NCI-H146 treated with DMSO at 0.1 percent for 48 hours (cell line): ENCODE measurements around the gene RXRA.

Experiments
- DNase-seq: peaks from one replicate; lab custom pipeline; 2025; ENCODE audit not compliant: unreplicated experiment; lab: John Stamatoyannopoulos, UW

Gene RXRA

DNA sequence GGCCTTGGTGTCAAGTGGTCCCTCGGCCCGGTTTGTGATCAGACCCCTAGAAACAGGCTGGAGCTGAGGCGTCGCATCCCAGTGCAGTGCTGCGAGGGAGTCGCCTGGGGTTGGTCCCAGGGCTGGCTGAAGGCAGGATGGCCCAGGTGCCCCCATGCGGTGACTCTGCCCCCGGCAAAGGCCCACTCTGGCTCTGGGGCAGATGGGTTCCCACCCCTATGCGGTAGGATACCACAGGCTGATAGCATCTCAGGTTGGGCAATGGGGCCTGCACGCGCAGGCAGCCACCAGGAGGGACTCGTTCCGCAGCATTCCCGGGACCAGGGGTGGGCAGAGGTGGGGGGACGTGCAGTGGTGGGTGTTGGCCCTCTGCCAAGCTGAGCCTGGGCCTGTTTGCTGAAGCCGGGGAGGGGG, 86.0 kb downstream of the RXRA start:
- no peak for DNase-seq

DNA sequence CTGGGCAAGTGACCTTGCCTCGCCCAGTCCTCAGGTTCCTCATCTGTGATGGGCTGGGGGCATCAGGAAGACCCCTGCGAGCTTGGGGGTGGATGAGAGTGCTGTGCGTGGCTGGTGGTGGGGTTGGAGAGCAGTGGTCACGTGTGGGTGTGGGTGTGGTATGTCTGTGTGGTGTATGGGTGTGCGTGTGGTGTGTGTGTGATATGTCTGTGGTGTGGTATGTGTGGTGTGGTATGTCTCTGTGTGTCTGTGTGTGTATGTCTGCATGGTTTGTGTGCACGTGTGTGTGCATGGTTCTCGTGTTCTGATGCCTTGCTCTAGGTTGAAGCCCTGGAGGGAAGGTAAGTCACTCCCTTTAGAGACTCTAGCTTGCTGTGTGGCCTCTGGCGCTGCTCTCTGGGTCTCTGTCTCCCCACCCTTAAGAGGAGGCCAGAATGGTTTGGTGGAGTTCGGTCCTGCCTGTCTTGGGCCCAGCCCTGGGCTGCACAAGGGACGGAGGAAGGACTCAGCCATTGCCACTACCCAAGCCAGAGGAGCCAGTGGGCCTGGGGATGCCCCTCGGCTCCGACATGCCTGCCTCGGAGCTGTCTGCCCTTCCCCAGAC, 87.0 kb downstream of the RXRA start:
- DNase-seq = no peak

GRCh38 chr9:134413890-134414623, 87.8 kb downstream of the RXRA start:
- no peak for DNase-seq

GRCh38 chr9:134414900-134415425, 88.7 kb downstream of the RXRA start:
- no peak for DNase-seq

DNA sequence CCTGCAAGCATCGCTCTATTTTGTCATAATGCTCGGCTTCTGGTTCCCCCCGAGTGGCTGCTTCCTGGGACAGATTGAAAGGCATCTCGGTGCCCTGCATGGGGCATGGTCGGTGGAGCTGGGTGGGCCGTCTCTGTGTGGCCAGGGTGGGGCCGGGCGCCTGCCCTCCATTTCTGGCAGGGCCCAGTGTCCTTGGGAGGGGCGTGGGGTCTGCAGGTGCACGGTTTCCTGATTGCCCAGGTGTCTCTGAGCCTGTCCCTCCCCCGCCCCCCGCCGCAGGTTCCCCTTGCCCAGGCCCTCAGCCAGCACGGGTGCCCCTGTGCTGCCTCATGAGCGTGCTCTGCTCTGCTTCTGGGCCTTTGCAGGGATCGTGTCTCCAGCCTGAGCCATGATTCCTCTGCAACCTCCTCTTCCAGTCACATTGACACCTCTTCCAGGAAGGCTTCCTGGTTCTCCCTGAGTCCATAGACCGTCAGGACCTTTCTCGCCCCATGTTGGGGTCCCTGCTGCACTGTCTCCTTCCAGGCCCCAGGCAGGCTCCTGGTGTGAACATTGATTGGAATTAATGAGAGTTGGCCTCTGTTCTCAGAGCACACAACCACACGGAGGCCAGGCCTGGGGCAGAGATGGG, 90.2 kb downstream of the RXRA start:
- DNase-seq = no peak

DNA sequence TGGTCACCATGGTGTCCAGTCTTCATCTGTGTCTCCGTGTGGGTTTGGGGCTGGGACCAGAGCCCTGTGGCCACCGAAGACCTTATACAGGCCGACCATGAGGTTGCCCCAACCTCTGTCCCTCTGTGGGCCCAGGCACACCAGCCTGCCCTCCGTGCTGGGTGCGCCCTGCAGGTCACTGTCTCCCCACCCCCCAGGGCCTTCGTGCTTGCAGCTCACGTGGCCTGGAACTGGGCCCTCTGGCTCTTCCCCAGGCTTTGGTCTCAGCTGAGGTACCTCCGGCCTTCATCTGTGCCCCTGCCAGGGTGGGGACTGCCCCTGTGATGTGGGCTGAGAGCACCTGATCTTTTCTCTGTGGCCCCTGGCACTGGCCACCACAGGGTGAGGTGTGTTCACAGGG, 92.1 kb downstream of the RXRA start:
- DNase-seq = no peak

GRCh38 chr9:134419000-134419683, 92.9 kb downstream of the RXRA start:
- no peak for DNase-seq

DNA sequence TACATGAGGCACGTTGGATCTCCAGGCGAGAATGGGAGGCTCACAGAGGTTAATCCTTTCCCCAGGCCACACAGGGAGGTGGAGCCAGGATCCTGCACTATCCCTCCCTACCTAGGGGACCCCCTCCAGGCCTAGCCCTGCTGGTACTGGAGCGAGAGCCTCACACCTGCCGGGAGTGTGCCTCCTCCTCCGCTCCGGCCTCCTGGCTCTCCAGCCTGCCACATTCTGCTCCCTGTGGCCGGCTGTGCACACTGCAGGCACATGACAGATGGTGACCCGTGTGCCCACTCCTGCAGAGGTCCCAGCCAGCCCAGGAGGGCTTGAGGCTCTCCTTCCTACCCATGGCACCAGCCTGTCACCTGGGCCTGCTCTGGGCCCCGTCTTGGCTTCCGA, 93.4 kb downstream of the RXRA start:
- DNase-seq = no peak

- DNase-seq = no peak
Observed at GRCh38 chr9:134420281-134420845, 94.1 kb downstream of the RXRA start.

DNA sequence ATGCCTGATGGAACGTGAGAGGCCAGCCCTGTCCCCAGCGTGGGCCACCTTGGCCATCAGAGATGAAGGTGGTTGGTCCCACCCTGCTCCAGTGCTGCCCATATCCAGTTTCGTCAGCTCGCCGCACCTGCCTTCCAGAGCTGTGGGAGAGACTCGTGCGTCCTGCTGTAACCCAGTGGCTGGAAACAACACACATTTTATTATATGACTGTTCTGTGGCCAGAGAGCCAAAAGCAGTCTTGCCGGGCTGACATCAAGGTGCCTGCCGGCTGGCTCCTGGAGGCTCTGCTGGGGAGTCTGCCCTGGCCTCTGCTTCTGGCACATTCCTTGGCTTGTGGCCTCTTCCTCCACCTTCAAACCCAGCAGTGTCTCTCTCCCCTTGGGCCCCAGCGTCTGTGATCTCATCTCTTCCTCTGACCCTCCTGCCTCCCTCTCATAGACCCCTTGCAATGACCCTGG, 94.7 kb downstream of the RXRA start:
- no peak for DNase-seq

- no peak for DNase-seq
Observed at GRCh38 chr9:134421888-134422287, 95.6 kb downstream of the RXRA start.

GRCh38 chr9:134422301-134423090, 96.2 kb downstream of the RXRA start:
- no peak for DNase-seq

DNA sequence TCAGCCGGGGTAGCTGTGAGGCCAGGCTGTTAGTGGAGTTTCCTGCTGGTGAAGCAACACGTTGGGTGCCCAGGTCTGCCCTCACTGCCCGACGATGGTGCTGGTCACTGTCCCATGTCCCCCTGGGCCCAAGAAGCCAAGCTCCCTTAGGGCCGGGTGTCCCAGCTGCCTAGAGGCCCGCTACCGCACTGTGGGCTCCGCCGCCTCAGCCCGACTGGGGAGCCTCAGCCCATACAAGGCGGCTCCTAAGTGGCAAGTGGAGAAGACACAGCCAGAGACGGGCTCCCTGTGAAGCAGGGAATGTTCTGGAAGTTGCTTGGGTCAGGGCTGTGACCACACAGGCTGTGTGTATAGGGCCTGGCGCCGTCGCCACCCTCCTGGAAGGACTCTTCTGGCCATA, 96.9 kb downstream of the RXRA start:
- DNase-seq = no peak

- no peak for DNase-seq
Observed at GRCh38 chr9:134423749-134424148, 97.5 kb downstream of the RXRA start.

DNA sequence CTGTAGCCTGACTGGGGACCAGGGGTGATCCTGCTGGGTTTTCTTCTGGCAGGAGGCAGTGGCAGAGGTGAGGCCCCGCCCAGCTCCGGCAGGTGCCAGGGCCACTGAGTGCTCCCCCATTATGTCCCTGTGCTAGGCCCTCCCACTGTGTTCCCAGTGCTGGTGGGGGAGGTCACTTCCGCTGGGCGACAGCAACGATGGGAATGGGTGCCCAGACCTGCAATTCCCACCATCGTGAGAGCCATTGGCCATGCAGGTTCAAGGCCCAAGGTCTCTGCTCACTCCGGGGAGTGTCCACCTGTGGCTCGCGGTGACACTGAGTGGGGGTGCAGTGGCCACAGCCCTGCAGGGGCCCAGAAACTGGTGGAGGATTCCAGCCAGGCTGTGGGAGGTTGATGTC, 98.6 kb downstream of the RXRA start:
- DNase-seq = no peak

- no peak for DNase-seq
Observed at GRCh38 chr9:134425401-134425800, 99.1 kb downstream of the RXRA start.

GRCh38 chr9:134425812-134426211, 99.6 kb downstream of the RXRA start:
- DNase-seq = no peak

- no peak for DNase-seq
Observed at GRCh38 chr9:134426436-134426835, 100.2 kb downstream of the RXRA start.

GRCh38 chr9:134427153-134427782, 101.0 kb downstream of the RXRA start:
- DNase-seq = no peak

DNA sequence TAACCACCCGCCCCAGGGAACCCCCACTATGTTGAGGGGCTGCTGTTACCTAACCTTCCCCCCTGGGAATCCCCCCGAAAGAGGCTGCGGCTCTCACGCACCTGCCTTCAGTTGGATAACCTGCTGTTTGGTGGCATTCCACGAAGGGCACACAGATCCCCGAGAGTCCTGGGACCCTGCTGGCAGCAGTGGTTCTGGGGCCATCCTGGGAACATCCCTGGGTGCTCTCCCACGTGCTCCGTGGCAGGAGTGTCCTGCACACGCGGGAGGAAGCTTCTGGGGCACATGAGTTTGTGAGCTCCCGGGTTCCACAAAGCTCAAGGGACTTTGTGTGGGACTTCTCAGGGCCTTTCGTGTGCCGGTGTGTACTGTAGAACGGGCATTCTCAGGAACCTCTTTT, 102.3 kb downstream of the RXRA start:
- no peak for DNase-seq
